Gastroesophageal sphincter (tissue), 3 donors: ENCODE measurements around the gene HNRNPM.

Experiments
- CTCF ChIP-seq, 4 experiments: fragments of 200-600 bp in 2 of 4; fragments of 450-650 bp in 2 of 4; sonication (generic) in 1 of 4; IDR thresholded peaks; one replicate each; pipeline ENCODE4 v1.5.1; 2017 to 2019; ENCODE audit warnings: antibody characterized with exemption in 4 of 4, mild to moderate bottlenecking in 2 of 4, moderate library complexity in 2 of 4
- EP300 ChIP-seq: sonication (generic); formaldehyde crosslinking; IDR thresholded peaks from one replicate; pipeline ENCODE4 v1.6.1; 2017; ENCODE audit warnings: antibody characterized with exemption, mild to moderate bottlenecking

DNA sequence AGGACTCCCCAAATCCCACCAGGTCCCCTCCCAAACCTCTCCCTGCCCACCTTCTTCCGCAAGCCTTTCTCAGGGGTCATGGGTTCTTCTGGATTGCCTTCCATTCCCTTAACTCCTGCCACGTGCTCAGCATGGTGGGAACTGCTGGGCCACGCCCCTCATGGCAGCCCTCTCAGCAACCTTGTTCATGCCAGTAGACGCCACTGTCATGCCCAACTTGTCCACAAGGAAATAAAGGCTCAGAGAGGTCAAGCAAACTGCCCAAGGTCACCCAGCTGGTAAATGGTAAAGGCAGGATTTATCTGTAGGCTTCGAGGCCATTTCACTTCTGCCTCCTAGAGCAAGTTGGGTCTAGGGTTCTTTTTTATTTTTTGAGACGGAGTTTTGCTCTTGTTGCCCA is 46.8 kb downstream of the HNRNPM start:
- no peak for TF ChIP-seq EP300
- no peak for TF ChIP-seq CTCF (IDR thresholded peaks at IDR 0.05)
